Adrenal gland (tissue), 5 donors: ENCODE measurements around the gene VSIG10L2.
"Not testable (repeated sequence)": the region's sequence is repeated elsewhere in the genome, so short reads cannot be mapped to it uniquely, and the experiment has no call there.

Source experiments
- CTCF ChIP-seq, 6 experiments: fragments of 450-650 bp in 4 of 6; fragments of 200-600 bp in 2 of 6; sonication (generic) in 1 of 6; IDR thresholded peaks; 1 replicate in 5 of 6; 2 replicates in 1 of 6; pipeline versions ENCODE4 v1.5.1 to v1.8.0; 2016 to 2021; ENCODE audit warnings: antibody characterized with exemption in 6 of 6, mild to moderate bottlenecking in 2 of 6, moderate library complexity in 1 of 6
- POLR2A ChIP-seq, 2 donors: fragments of 450-650 bp; IDR thresholded peaks; one replicate each; pipeline ENCODE4 v1.6.1; 2017; ENCODE audit warnings: antibody characterized with exemption in 2 of 2, mild to moderate bottlenecking in 2 of 2, moderate library complexity in 1 of 2
- donor health status: DM: no; HTN: no; CAD: no.

GRCh38 chr11:125985956-125986355, 40.1 kb downstream of the VSIG10L2 start:
- not testable (repeated sequence) for TF ChIP-seq CTCF, POLR2A (IDR thresholded peaks at IDR 0.05)
